ENCODE results near the gene SUPT3H. TPM values are rescaled to one million over a fixed set of nuclear protein-coding genes. Genes with fewer than 3 reads are reported as not detected.

The SUPT3H gene
- total and polyA plus RNA-seq, 12 donors, result 10.0 to 56.2 (median 16.6) TPM

- peak overlapping the region in 1 of 4 donors; percentile 12 for H3K4me3 ChIP-seq
- TF ChIP-seq, protein P1, sequence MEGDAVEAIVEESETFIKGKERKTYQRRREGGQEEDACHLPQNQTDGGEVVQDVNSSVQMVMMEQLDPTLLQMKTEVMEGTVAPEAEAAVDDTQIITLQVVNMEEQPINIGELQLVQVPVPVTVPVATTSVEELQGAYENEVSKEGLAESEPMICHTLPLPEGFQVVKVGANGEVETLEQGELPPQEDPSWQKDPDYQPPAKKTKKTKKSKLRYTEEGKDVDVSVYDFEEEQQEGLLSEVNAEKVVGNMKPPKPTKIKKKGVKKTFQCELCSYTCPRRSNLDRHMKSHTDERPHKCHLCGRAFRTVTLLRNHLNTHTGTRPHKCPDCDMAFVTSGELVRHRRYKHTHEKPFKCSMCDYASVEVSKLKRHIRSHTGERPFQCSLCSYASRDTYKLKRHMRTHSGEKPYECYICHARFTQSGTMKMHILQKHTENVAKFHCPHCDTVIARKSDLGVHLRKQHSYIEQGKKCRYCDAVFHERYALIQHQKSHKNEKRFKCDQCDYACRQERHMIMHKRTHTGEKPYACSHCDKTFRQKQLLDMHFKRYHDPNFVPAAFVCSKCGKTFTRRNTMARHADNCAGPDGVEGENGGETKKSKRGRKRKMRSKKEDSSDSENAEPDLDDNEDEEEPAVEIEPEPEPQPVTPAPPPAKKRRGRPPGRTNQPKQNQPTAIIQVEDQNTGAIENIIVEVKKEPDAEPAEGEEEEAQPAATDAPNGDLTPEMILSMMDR (IDR thresholded peaks at IDR 0.05), result no peak
- TF ChIP-seq POLR2A (IDR thresholded peaks at IDR 0.05), result no peak
- no peaks in the 10 kb centered on the region for H3K4me1 ChIP-seq (replicated peaks in 1 of 2)
- no peaks in the 10 kb centered on the region for H3K9me3 ChIP-seq (replicated peaks in 1 of 3)
- no peak for DNase-seq
- 51 to 71% (median 63%) methylated on average over 4 of the region's 4 CpGs for WGBS, 4 donors
- no peak overlapping the region for H3K27ac ChIP-seq
- no peaks in the 10 kb centered on the region for H3K27me3 ChIP-seq
- no peaks in the 10 kb centered on the region for H3K36me3 ChIP-seq (replicated peaks in 1 of 2)
- intact Hi-C loops (cut with DNase I), result no loop called here
Measured at GRCh38 chr6:44933108-44933507, 444.6 kb downstream of the SUPT3H start.

- no peak for DNase-seq
- H3K27ac ChIP-seq, result no peak overlapping the region
- whole genome bisulfite sequencing, 4 donors, result 88 to 93% (median 89%) methylated on average over 7 of the region's 7 CpGs
- no peaks in the 10 kb centered on the region for H3K4me1 ChIP-seq (replicated peaks in 1 of 2)
- H3K9me3 ChIP-seq (replicated peaks in 1 of 3), result no peaks in the 10 kb centered on the region
- intact Hi-C loops (cut with DNase I), result no loop called here
- H3K4me3 ChIP-seq, result no peak overlapping the region
- H3K27me3 ChIP-seq, result no peaks in the 10 kb centered on the region
- TF ChIP-seq, protein P1 (IDR thresholded peaks at IDR 0.05), result no peak
- no peak for TF ChIP-seq POLR2A (IDR thresholded peaks at IDR 0.05)
- no peaks in the 10 kb centered on the region for H3K36me3 ChIP-seq (replicated peaks in 1 of 2)
Measured at GRCh38 chr6:44932651-44933091, 445.1 kb downstream of the SUPT3H start.

- H3K27me3 ChIP-seq, result no peaks in the 10 kb centered on the region
- TF ChIP-seq, protein P1 (IDR thresholded peaks at IDR 0.05), result no peak
- TF ChIP-seq POLR2A (IDR thresholded peaks at IDR 0.05), result no peak
- no peak for DNase-seq
- no peaks in the 10 kb centered on the region for H3K4me1 ChIP-seq (replicated peaks in 1 of 2)
- no peak overlapping the region for H3K4me3 ChIP-seq
- no peak overlapping the region for H3K27ac ChIP-seq
- H3K36me3 ChIP-seq (replicated peaks in 1 of 2), result no peaks in the 10 kb centered on the region
- H3K9me3 ChIP-seq (replicated peaks in 1 of 3), result no peaks in the 10 kb centered on the region
- intact Hi-C loops (cut with DNase I), result no loop called here
Measured at GRCh38 chr6:44931385-44931784, 446.3 kb downstream of the SUPT3H start.

GRCh38 chr6:44926556-44926955, 451.2 kb downstream of the SUPT3H start:
- Histone ChIP-seq H3K27ac (no peak overlapping the region), H3K36me3 (replicated peaks in 1 of 2) (no peaks in the 10 kb centered on the region), H3K4me1 (replicated peaks in 1 of 2) (no peaks in the 10 kb centered on the region), H3K9me3 (replicated peaks in 1 of 3) (no peaks in the 10 kb centered on the region), H3K4me3 (no peak overlapping the region), H3K27me3 (no peaks in the 10 kb centered on the region)
- TF ChIP-seq, protein P1 (IDR thresholded peaks at IDR 0.05), result no peak
- no peak for TF ChIP-seq POLR2A (IDR thresholded peaks at IDR 0.05)
- WGBS, 4 donors, result 71 to 80% (median 74%) methylated on average over 2 of the region's 2 CpGs
- DNase-seq, result no peak
- intact Hi-C loops (cut with DNase I), result no loop called here
